NOMO-1 (cell line): ENCODE measurements around the gene ARF5.
"Not testable (repeated sequence)": the region's sequence is repeated elsewhere in the genome, so short reads cannot be mapped to it uniquely, and the experiment has no call there.

Source experiments
- DNase-seq, 2 experiments: peaks; one replicate each; lab custom pipeline; 2025; ENCODE audit not compliant: unreplicated experiment in 2 of 2; lab: John Stamatoyannopoulos, UW

The ARF5 gene

GRCh38 chr7:127588019-127588696 lies at the start of gene ARF5:
TSS of gene ARF5 (plus strand) at chr7:127588411. CDS start at chr7:127588499, 88 bp downstream.
- peak; percentile 25 to 39 for DNase-seq

GRCh38 chr7:127539116-127539515 lies 49.1 kb upstream of the ARF5 start:
- no peak for DNase-seq

- not testable (repeated sequence) for DNase-seq
These were observed 47.8 kb upstream of the ARF5 start for GRCh38 chr7:127540461-127540860.

- DNase-seq, result no peak
These were observed 46.7 kb upstream of the ARF5 start for GRCh38 chr7:127541548-127541947.

- no peak for DNase-seq
These were observed 41.9 kb upstream of the ARF5 start for GRCh38 chr7:127546313-127546712.

- DNase-seq, result no peak
These were observed 38.0 kb upstream of the ARF5 start for GRCh38 chr7:127550247-127550646.

GRCh38 chr7:127551941-127552340 lies 36.3 kb upstream of the ARF5 start:
- no peak for DNase-seq

- no peak for DNase-seq
These were observed 31.8 kb upstream of the ARF5 start for GRCh38 chr7:127556404-127556803.

GRCh38 chr7:127557803-127558202 lies 30.4 kb upstream of the ARF5 start:
- no peak for DNase-seq

- no peak for DNase-seq
These were observed 22.0 kb upstream of the ARF5 start for GRCh38 chr7:127566242-127566641.

GRCh38 chr7:127568034-127568433 lies 20.2 kb upstream of the ARF5 start:
- not testable (repeated sequence) for DNase-seq

GRCh38 chr7:127571741-127572505 lies 16.3 kb upstream of the ARF5 start:
- DNase-seq, result no peak

- DNase-seq, result no peak
These were observed 10.1 kb upstream of the ARF5 start for GRCh38 chr7:127578036-127578684.

GRCh38 chr7:127578711-127579275 lies 9.4 kb upstream of the ARF5 start:
- DNase-seq, result no peak

GRCh38 chr7:127580612-127581011 lies 7.6 kb upstream of the ARF5 start:
- no peak for DNase-seq

- DNase-seq, result no peak
These were observed 6.5 kb upstream of the ARF5 start for GRCh38 chr7:127581716-127582115.

- no peak for DNase-seq
These were observed 5.8 kb upstream of the ARF5 start for GRCh38 chr7:127582361-127582760.

- DNase-seq, result no peak
These were observed 3.6 kb upstream of the ARF5 start for GRCh38 chr7:127584648-127585043.

- DNase-seq, result peak; percentile 38 to 42
These were observed 2.9 kb upstream of the ARF5 start, which contains the start of gene GCC1 for GRCh38 chr7:127585044-127585953. TSS of gene GCC1 (minus strand) at chr7:127585596. CDS start at chr7:127585182, 414 bp downstream.

- no peak for DNase-seq
These were observed 1.9 kb upstream of the ARF5 start for GRCh38 chr7:127586346-127586745.
